GM12892 (cell line): Measurements from ENCODE around the gene LMX1B.

Experiments used
- POLR2A ChIP-seq: IDR thresholded peaks from 2 replicates; pipeline ENCODE4 v1.6.1; 2011; ENCODE audit warnings: low read depth, low read length, control low read depth
- POLR2AphosphoS5 ChIP-seq: IDR thresholded peaks from 2 replicates; pipeline ENCODE4 v1.6.1; 2011; ENCODE audit warnings: low read depth, low read length, control low read depth
- TAF1 ChIP-seq: IDR thresholded peaks from 2 replicates; pipeline ENCODE4 v1.6.1; 2011; ENCODE audit warnings: low read depth, mild to moderate bottlenecking, control low read depth, low read length, borderline replicate concordance

DNA sequence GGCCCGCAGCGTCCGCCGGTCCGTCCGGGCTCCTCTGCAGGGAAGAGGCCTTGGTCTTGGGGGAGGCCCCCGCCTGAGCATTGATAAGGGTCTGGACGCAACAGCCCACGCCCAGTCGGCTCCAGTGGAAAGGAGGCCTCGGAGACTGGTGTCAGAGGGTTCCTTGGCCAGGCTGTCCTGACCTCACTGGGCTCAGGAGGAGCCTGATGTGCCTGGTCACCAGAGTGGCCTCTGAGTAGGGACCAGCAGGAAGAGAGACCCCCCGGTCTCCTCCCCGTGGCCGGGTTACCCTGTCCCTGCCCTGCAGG lies 13.2 kb downstream of the LMX1B start:
- TF ChIP-seq POLR2A (no peak), TAF1 (no peak), POLR2AphosphoS5 (no peak)
